Measurements from ENCODE around the gene MEF2A. TPM values are rescaled to one million over a fixed set of nuclear protein-coding genes. Genes with fewer than 3 reads are reported as not detected.

The MEF2A gene
- total and polyA plus RNA-seq, 2 donors (not counting 1 experiment from before 2014, with no cell fraction given): 44.0 to 102 TPM

- Histone ChIP-seq H3K4me2 (replicated peaks; ENCODE audit: low read depth, low read length, poor library complexity, severe bottlenecking) (no peak overlapping the region), H3K27ac (ENCODE audit: low read length in 2 of 2) (no peak overlapping the region)
These were observed 10.8 kb upstream of the MEF2A start for GRCh38 chr15:99554880-99555488.

More at GRCh38 chr15:99554880-99555488, 10.8 kb upstream of the MEF2A start:
- ChIA-PET POLR2A (no interaction called here), CTCF (interaction anchor here (1.5 kb wide), 1 partner anchor 150 kb away, joined by 5 read pairs; no protein-coding TSS in a partner anchor)
- Histone ChIP-seq H4K20me1 (ENCODE audit: control insufficient read depth, insufficient read depth, low read length, poor library complexity, severe bottlenecking) (no peaks in the 10 kb centered on the region), H3K36me3 (replicated peaks in 1 of 2; ENCODE audit: control extremely low read depth in 1 of 2, control insufficient read depth in 1 of 2, extremely low read depth in 1 of 2, insufficient read depth in 2 of 2, low read length in 1 of 2) (no peaks in the 10 kb centered on the region), H3K4me3 (ENCODE audit: control extremely low read depth in 1 of 5, extremely low read depth in 1 of 5, insufficient read depth in 1 of 5, low read depth in 2 of 5, low read length in 4 of 5) (no peak overlapping the region), H2AFZ (ENCODE audit: insufficient read depth, low read depth, low read length, poor library complexity, severe bottlenecking) (no peak overlapping the region), H3K9me3 (ENCODE audit: control extremely low read depth in 1 of 3, control insufficient read depth in 2 of 3, insufficient read depth in 1 of 3, low read length in 2 of 3) (no peaks in the 10 kb centered on the region), H3K79me2 (ENCODE audit: control insufficient read depth, insufficient read depth, low read length) (no peaks in the 10 kb centered on the region), H3K4me1 (ENCODE audit: control insufficient read depth in 2 of 2, insufficient read depth in 2 of 2, low read length in 2 of 2) (peaks cover 24 to 30% of the 10 kb centered on the region in 2 donors), H3K27me3 (replicated peaks in 1 of 4; ENCODE audit: control extremely low read depth in 1 of 4, control insufficient read depth in 3 of 4, insufficient read depth in 4 of 4, low read length in 3 of 4) (no peaks in the 10 kb centered on the region), H3K9ac (ENCODE audit: low read length) (no peak overlapping the region)
- no peaks in the 10 kb centered on the region for H3K9me3 Mint-ChIP-seq (ENCODE audit: insufficient read depth)
- peaks cover 35% of the 10 kb centered on the region for H3K4me1 Mint-ChIP-seq
- TF ChIP-seq EZH2 (IDR thresholded peaks at IDR 0.05; ENCODE audit: borderline replicate concordance, insufficient read depth, low read depth, low read length, poor library complexity, severe bottlenecking) (no peak), CTCF (IDR thresholded peaks at IDR 0.05) (no peak)
- intact Hi-C loops (cut with micrococcal nuclease): no loop called here
- no CpG with 5 or more reads among the region's 5 CpGs for WGBS (ENCODE audit: insufficient coverage)
- no peaks in the 10 kb centered on the region for H3K27me3 Mint-ChIP-seq
- peak overlapping the region; percentile 82 for H3K27ac Mint-ChIP-seq
- no peak overlapping the region for H3K4me3 Mint-ChIP-seq
- DNase-seq: no peak
- ATAC-seq (ENCODE audit: low read depth): no peak
